ENCODE results near the gene MYCT1. TPM values are rescaled to one million over a fixed set of nuclear protein-coding genes. Genes with fewer than 3 reads are reported as not detected.

Gene MYCT1, protein sequence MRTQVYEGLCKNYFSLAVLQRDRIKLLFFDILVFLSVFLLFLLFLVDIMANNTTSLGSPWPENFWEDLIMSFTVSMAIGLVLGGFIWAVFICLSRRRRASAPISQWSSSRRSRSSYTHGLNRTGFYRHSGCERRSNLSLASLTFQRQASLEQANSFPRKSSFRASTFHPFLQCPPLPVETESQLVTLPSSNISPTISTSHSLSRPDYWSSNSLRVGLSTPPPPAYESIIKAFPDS
- 1 to 10 TPM; 1.5 to 1.6 TPM for polyA plus RNA-seq

GRCh38 chr6:152697634-152698033, at the start of gene MYCT1:
Gene MYCT1, plus strand, starts transcription at chr6:152697897. Its CDS starts 6 bp downstream, at chr6:152697903.
- Histone ChIP-seq H3K36me3 (ENCODE audit: control insufficient read depth in 2 of 2, insufficient read depth in 2 of 2, low read length in 1 of 2) (no peaks in the 10 kb centered on the region), H3K4me1 (ENCODE audit: control insufficient read depth in 2 of 2, insufficient read depth in 2 of 2, low read length in 1 of 2) (no peaks in the 10 kb centered on the region), H3K27ac (ENCODE audit: low read depth in 2 of 2, low read length in 1 of 2) (no peak within 1 kb of the TSS), H3K27me3 (ENCODE audit: control insufficient read depth in 1 of 2, insufficient read depth in 2 of 2, low read length in 2 of 2) (no peaks in the 10 kb centered on the region), H3K4me3 (ENCODE audit: low read depth in 1 of 2, low read length in 2 of 2) (no peak within 1 kb of the TSS), H3K9me3 (ENCODE audit: control insufficient read depth in 2 of 2, insufficient read depth in 1 of 2, low read depth in 1 of 2, low read length in 1 of 2) (peaks cover 0 to 2% of the 10 kb centered on the region in 2 donors)
- WGBS, 2 donors, result 55 to 63% methylated on average over 2 of the region's 2 CpGs

GRCh38 chr6:152648105-152648504, 49.6 kb upstream of the MYCT1 start:
- H3K4me1 ChIP-seq (ENCODE audit: control insufficient read depth in 2 of 2, insufficient read depth in 2 of 2, low read length in 1 of 2), result no peaks in the 10 kb centered on the region
- no peaks in the 10 kb centered on the region for H3K9me3 ChIP-seq (ENCODE audit: control insufficient read depth in 2 of 2, insufficient read depth in 1 of 2, low read depth in 1 of 2, low read length in 1 of 2)
- 59 to 64% methylated on average over 2 of the region's 2 CpGs for WGBS, 2 donors
- no peaks in the 10 kb centered on the region for H3K27me3 ChIP-seq (ENCODE audit: control insufficient read depth in 1 of 2, insufficient read depth in 2 of 2, low read length in 2 of 2)
- no peak overlapping the region for H3K4me3 ChIP-seq (ENCODE audit: low read depth in 1 of 2, low read length in 2 of 2)
- H3K36me3 ChIP-seq (ENCODE audit: control insufficient read depth in 2 of 2, insufficient read depth in 2 of 2, low read length in 1 of 2), result no peaks in the 10 kb centered on the region
- H3K27ac ChIP-seq (ENCODE audit: low read depth in 2 of 2, low read length in 1 of 2), result no peak overlapping the region

DNA sequence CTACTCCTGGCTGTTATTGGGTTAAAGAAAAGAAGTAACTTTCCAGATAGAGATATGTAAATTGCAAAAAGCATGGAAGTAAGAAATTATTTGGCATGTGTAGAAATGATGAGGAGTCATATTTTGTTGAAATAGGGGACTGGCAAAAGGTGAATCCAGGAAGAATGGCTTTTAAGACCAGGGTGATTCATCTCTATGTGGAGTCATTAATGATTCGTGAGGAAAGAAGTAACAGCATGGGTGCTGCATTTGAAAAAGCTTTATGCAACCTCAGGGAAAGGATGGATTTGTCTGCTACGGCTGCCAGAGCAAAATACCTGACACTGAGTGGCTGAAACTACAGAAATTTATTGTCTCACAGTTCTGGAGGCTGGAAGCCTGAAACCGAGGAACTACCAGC, 45.7 kb upstream of the MYCT1 start:
- Histone ChIP-seq H3K27me3 (ENCODE audit: control insufficient read depth in 1 of 2, insufficient read depth in 2 of 2, low read length in 2 of 2) (no peaks in the 10 kb centered on the region), H3K4me3 (ENCODE audit: low read depth in 1 of 2, low read length in 2 of 2) (no peak overlapping the region), H3K9me3 (ENCODE audit: control insufficient read depth in 2 of 2, insufficient read depth in 1 of 2, low read depth in 1 of 2, low read length in 1 of 2) (no peaks in the 10 kb centered on the region), H3K27ac (ENCODE audit: low read depth in 2 of 2, low read length in 1 of 2) (no peak overlapping the region), H3K36me3 (ENCODE audit: control insufficient read depth in 2 of 2, insufficient read depth in 2 of 2, low read length in 1 of 2) (no peaks in the 10 kb centered on the region), H3K4me1 (ENCODE audit: control insufficient read depth in 2 of 2, insufficient read depth in 2 of 2, low read length in 1 of 2) (no peaks in the 10 kb centered on the region)
- WGBS, 2 donors, result 59 to 61% methylated on average over 3 of the region's 3 CpGs

DNA sequence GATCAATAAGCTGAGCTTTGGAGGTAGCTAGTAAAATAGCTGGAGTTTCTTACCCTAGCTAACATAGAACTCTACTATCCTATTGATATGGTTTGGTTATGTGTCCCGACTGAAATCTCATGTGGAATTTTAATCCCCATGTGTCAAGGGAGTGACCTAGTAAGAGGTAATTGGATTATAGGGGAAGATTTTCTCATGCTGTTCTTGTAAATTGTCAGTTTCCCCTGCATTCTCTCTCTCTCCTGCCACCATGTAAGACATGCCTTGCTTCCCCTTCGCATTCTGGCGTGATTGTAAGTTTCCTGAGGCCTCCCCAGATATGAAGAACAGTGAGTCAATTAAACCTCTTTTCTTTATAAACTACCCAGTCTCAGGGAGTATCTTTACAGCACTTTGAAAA, 35.9 kb upstream of the MYCT1 start:
- 78 to 90% methylated on average over 3 of the region's 3 CpGs for WGBS, 2 donors
- no peaks in the 10 kb centered on the region for H3K36me3 ChIP-seq (ENCODE audit: control insufficient read depth in 2 of 2, insufficient read depth in 2 of 2, low read length in 1 of 2)

GRCh38 chr6:152669895-152670294, 27.8 kb upstream of the MYCT1 start:
- no peaks in the 10 kb centered on the region for H3K27me3 ChIP-seq (ENCODE audit: control insufficient read depth in 1 of 2, insufficient read depth in 2 of 2, low read length in 2 of 2)
- no peaks in the 10 kb centered on the region for H3K4me1 ChIP-seq (ENCODE audit: control insufficient read depth in 2 of 2, insufficient read depth in 2 of 2, low read length in 1 of 2)
- WGBS, 2 donors, result 22 to 25% methylated on average over 1 of the region's 1 CpG
- H3K9me3 ChIP-seq (ENCODE audit: control insufficient read depth in 2 of 2, insufficient read depth in 1 of 2, low read depth in 1 of 2, low read length in 1 of 2), result no peaks in the 10 kb centered on the region
- H3K36me3 ChIP-seq (ENCODE audit: control insufficient read depth in 2 of 2, insufficient read depth in 2 of 2, low read length in 1 of 2), result no peaks in the 10 kb centered on the region
- H3K27ac ChIP-seq (ENCODE audit: low read depth in 2 of 2, low read length in 1 of 2), result no peak overlapping the region
- no peak overlapping the region for H3K4me3 ChIP-seq (ENCODE audit: low read depth in 1 of 2, low read length in 2 of 2)

More for the DNA sequence above, 35.9 kb upstream of the MYCT1 start:
- Histone ChIP-seq H3K27ac (ENCODE audit: low read depth in 2 of 2, low read length in 1 of 2) (no peak overlapping the region), H3K4me1 (ENCODE audit: control insufficient read depth in 2 of 2, insufficient read depth in 2 of 2, low read length in 1 of 2) (no peaks in the 10 kb centered on the region), H3K4me3 (ENCODE audit: low read depth in 1 of 2, low read length in 2 of 2) (no peak overlapping the region), H3K9me3 (ENCODE audit: control insufficient read depth in 2 of 2, insufficient read depth in 1 of 2, low read depth in 1 of 2, low read length in 1 of 2) (no peaks in the 10 kb centered on the region), H3K27me3 (ENCODE audit: control insufficient read depth in 1 of 2, insufficient read depth in 2 of 2, low read length in 2 of 2) (no peaks in the 10 kb centered on the region)

DNA sequence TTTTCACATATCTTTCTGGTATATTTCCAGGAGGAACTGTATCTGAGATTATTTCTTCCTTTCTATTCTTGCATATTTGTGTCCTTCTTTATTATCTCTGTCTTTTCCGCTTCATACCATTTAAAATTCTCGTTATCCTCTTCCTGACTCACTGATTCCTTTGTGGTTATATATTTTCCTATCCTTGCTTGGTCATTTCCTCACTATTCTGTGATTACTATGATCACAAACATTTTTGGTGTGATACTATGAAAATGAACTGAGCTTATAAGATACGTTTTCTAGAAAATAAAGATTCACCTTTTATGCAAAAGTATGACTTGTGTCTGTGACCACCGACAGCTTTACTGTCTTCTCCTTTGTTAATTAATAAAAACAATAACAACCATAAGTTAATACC, 26.5 kb upstream of the MYCT1 start:
- H3K36me3 ChIP-seq (ENCODE audit: control insufficient read depth in 2 of 2, insufficient read depth in 2 of 2, low read length in 1 of 2), result no peaks in the 10 kb centered on the region
- no peak overlapping the region for H3K4me3 ChIP-seq (ENCODE audit: low read depth in 1 of 2, low read length in 2 of 2)
- H3K27me3 ChIP-seq (ENCODE audit: control insufficient read depth in 1 of 2, insufficient read depth in 2 of 2, low read length in 2 of 2), result no peaks in the 10 kb centered on the region
- H3K27ac ChIP-seq (ENCODE audit: low read depth in 2 of 2, low read length in 1 of 2), result no peak overlapping the region
- WGBS, 2 donors, result 49 to 61% methylated on average over 4 of the region's 4 CpGs
- no peaks in the 10 kb centered on the region for H3K4me1 ChIP-seq (ENCODE audit: control insufficient read depth in 2 of 2, insufficient read depth in 2 of 2, low read length in 1 of 2)
- no peaks in the 10 kb centered on the region for H3K9me3 ChIP-seq (ENCODE audit: control insufficient read depth in 2 of 2, insufficient read depth in 1 of 2, low read depth in 1 of 2, low read length in 1 of 2)

- Histone ChIP-seq H3K27me3 (ENCODE audit: control insufficient read depth in 1 of 2, insufficient read depth in 2 of 2, low read length in 2 of 2) (no peaks in the 10 kb centered on the region), H3K27ac (ENCODE audit: low read depth in 2 of 2, low read length in 1 of 2) (no peak overlapping the region), H3K36me3 (ENCODE audit: control insufficient read depth in 2 of 2, insufficient read depth in 2 of 2, low read length in 1 of 2) (no peaks in the 10 kb centered on the region), H3K4me3 (ENCODE audit: low read depth in 1 of 2, low read length in 2 of 2) (no peak overlapping the region), H3K9me3 (ENCODE audit: control insufficient read depth in 2 of 2, insufficient read depth in 1 of 2, low read depth in 1 of 2, low read length in 1 of 2) (no peaks in the 10 kb centered on the region), H3K4me1 (ENCODE audit: control insufficient read depth in 2 of 2, insufficient read depth in 2 of 2, low read length in 1 of 2) (no peaks in the 10 kb centered on the region)
Observed at GRCh38 chr6:152673236-152673635, 24.5 kb upstream of the MYCT1 start.

GRCh38 chr6:152680151-152680550, 17.5 kb upstream of the MYCT1 start:
- 87 to 95% methylated on average over 1 of the region's 1 CpG for WGBS, 2 donors
- Histone ChIP-seq H3K9me3 (ENCODE audit: control insufficient read depth in 2 of 2, insufficient read depth in 1 of 2, low read depth in 1 of 2, low read length in 1 of 2) (no peaks in the 10 kb centered on the region), H3K4me3 (ENCODE audit: low read depth in 1 of 2, low read length in 2 of 2) (no peak overlapping the region), H3K36me3 (ENCODE audit: control insufficient read depth in 2 of 2, insufficient read depth in 2 of 2, low read length in 1 of 2) (no peaks in the 10 kb centered on the region), H3K4me1 (ENCODE audit: control insufficient read depth in 2 of 2, insufficient read depth in 2 of 2, low read length in 1 of 2) (no peaks in the 10 kb centered on the region), H3K27ac (ENCODE audit: low read depth in 2 of 2, low read length in 1 of 2) (no peak overlapping the region), H3K27me3 (ENCODE audit: control insufficient read depth in 1 of 2, insufficient read depth in 2 of 2, low read length in 2 of 2) (no peaks in the 10 kb centered on the region)

GRCh38 chr6:152680879-152681517, 16.7 kb upstream of the MYCT1 start:
- no peaks in the 10 kb centered on the region for H3K27me3 ChIP-seq (ENCODE audit: control insufficient read depth in 1 of 2, insufficient read depth in 2 of 2, low read length in 2 of 2)
- H3K36me3 ChIP-seq (ENCODE audit: control insufficient read depth in 2 of 2, insufficient read depth in 2 of 2, low read length in 1 of 2), result no peaks in the 10 kb centered on the region
- no peaks in the 10 kb centered on the region for H3K4me1 ChIP-seq (ENCODE audit: control insufficient read depth in 2 of 2, insufficient read depth in 2 of 2, low read length in 1 of 2)
- 34% methylated on average over 3 of the region's 3 CpGs for WGBS, 2 donors
- H3K4me3 ChIP-seq (ENCODE audit: low read depth in 1 of 2, low read length in 2 of 2), result no peak overlapping the region
- H3K27ac ChIP-seq (ENCODE audit: low read depth in 2 of 2, low read length in 1 of 2), result no peak overlapping the region
- peaks cover 0 to 2% of the 10 kb centered on the region in 2 donors for H3K9me3 ChIP-seq (ENCODE audit: control insufficient read depth in 2 of 2, insufficient read depth in 1 of 2, low read depth in 1 of 2, low read length in 1 of 2)

GRCh38 chr6:152682141-152682540, 15.6 kb upstream of the MYCT1 start:
- no peak overlapping the region for H3K27ac ChIP-seq (ENCODE audit: low read depth in 2 of 2, low read length in 1 of 2)
- WGBS, 2 donors, result 31 to 37% methylated on average over 8 of the region's 8 CpGs
- H3K4me3 ChIP-seq (ENCODE audit: low read depth in 1 of 2, low read length in 2 of 2), result no peak overlapping the region
- peaks cover 0 to 2% of the 10 kb centered on the region in 2 donors for H3K9me3 ChIP-seq (ENCODE audit: control insufficient read depth in 2 of 2, insufficient read depth in 1 of 2, low read depth in 1 of 2, low read length in 1 of 2)
- H3K4me1 ChIP-seq (ENCODE audit: control insufficient read depth in 2 of 2, insufficient read depth in 2 of 2, low read length in 1 of 2), result no peaks in the 10 kb centered on the region
- H3K36me3 ChIP-seq (ENCODE audit: control insufficient read depth in 2 of 2, insufficient read depth in 2 of 2, low read length in 1 of 2), result no peaks in the 10 kb centered on the region
- no peaks in the 10 kb centered on the region for H3K27me3 ChIP-seq (ENCODE audit: control insufficient read depth in 1 of 2, insufficient read depth in 2 of 2, low read length in 2 of 2)

Data from esophagus (tissue), 2 donors.